ENCODE measurements around the gene EXOC6B. TPM values are rescaled to one million over a fixed set of nuclear protein-coding genes. Genes with fewer than 3 reads are reported as not detected.

The EXOC6B gene
- total RNA-seq, 1 donor from 2014 or later, result 24.5 TPM

DNA sequence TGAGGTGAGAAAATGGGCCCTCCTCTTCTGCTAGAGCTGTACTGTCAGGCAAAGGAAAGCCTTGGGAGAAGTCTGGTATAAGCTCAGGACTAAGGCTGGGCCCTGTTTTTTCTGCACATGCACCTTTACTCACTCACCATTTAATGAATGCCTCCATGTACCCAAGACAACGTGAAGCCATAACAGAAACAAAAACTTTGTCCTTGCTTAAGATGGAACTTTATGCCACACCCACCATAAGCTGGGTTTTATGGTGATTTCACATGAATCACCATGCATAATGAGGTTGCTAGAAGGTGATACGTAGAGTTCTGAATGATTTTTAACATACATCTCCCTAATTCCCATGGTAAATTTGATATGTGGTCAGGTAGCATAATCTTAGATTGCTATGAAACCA, 614.5 kb downstream of the EXOC6B start:
- H3K27ac ChIP-seq (ENCODE audit: low read depth, low read length), result no peak overlapping the region
- no peaks in the 10 kb centered on the region for H3K9me3 ChIP-seq (ENCODE audit: control insufficient read depth in 3 of 3, low read length in 3 of 3)
- no peaks in the 10 kb centered on the region for H3K27me3 ChIP-seq (ENCODE audit: control insufficient read depth in 3 of 3, insufficient read depth in 3 of 3, low read length in 3 of 3)
- H3K9ac ChIP-seq (ENCODE audit: low read depth in 1 of 3, low read length in 3 of 3), result no peak overlapping the region
- no peaks in the 10 kb centered on the region for H3K4me1 ChIP-seq (ENCODE audit: control insufficient read depth in 3 of 3, insufficient read depth in 3 of 3, low read length in 3 of 3)
- H3K4me3 ChIP-seq (ENCODE audit: low read length in 3 of 3), result no peak overlapping the region
- H3K36me3 ChIP-seq (ENCODE audit: control insufficient read depth in 3 of 3, insufficient read depth in 3 of 3, low read length in 3 of 3), result no peaks in the 10 kb centered on the region

DNA sequence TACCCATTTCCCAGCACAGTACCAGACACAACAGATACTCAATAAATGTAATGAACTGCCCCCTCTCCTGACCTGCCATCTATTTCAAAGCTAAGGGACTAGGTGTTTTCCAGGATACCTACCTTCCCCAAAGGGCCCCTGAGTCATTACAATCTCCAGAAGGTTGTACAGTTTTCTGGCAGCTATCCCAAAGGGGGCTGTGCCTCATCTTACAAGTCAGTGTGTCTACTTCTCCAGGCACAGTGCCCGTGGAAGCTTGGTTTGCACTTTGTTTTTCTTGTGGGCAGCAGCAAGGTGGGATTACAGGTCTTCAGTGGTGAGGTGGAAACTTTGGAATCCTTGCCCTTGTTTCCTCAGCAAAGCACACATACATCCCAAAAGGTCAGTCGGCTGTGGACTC, 615.4 kb downstream of the EXOC6B start:
- Histone ChIP-seq H3K9ac (ENCODE audit: low read depth in 1 of 3, low read length in 3 of 3) (no peak overlapping the region), H3K36me3 (ENCODE audit: control insufficient read depth in 3 of 3, insufficient read depth in 3 of 3, low read length in 3 of 3) (no peaks in the 10 kb centered on the region), H3K4me3 (ENCODE audit: low read length in 3 of 3) (no peak overlapping the region), H3K27me3 (ENCODE audit: control insufficient read depth in 3 of 3, insufficient read depth in 3 of 3, low read length in 3 of 3) (no peaks in the 10 kb centered on the region), H3K4me1 (ENCODE audit: control insufficient read depth in 3 of 3, insufficient read depth in 3 of 3, low read length in 3 of 3) (peaks cover 0 to 4% (median 1%) of the 10 kb centered on the region in 3 donors), H3K27ac (ENCODE audit: low read depth, low read length) (no peak overlapping the region), H3K9me3 (ENCODE audit: control insufficient read depth in 3 of 3, low read length in 3 of 3) (no peaks in the 10 kb centered on the region)

DNA sequence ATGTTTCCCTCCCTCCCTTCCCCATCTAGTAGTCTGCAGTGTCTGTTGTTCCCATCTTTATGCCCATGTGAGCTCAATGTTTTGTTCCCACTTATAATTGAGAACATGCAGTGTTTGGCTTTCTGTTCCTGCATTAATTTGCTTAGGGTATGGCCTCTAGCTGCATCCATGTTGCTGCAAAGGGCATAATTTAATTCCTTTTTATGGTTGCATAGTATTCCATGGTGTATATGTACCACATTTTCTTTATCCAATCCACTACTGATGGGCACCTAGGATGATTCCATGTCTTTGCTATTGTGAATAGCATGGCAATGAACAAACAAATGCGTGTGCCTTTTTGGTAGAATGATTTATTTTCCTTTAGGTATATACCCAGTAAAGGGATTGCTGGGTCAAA, 617.6 kb downstream of the EXOC6B start:
- H3K9ac ChIP-seq (ENCODE audit: low read depth in 1 of 3, low read length in 3 of 3), result no peak overlapping the region
- no peaks in the 10 kb centered on the region for H3K27me3 ChIP-seq (ENCODE audit: control insufficient read depth in 3 of 3, insufficient read depth in 3 of 3, low read length in 3 of 3)
- no peak overlapping the region for H3K4me3 ChIP-seq (ENCODE audit: low read length in 3 of 3)
- H3K27ac ChIP-seq (ENCODE audit: low read depth, low read length), result no peak overlapping the region
- no peaks in the 10 kb centered on the region for H3K9me3 ChIP-seq (ENCODE audit: control insufficient read depth in 3 of 3, low read length in 3 of 3)
- H3K4me1 ChIP-seq (ENCODE audit: control insufficient read depth in 3 of 3, insufficient read depth in 3 of 3, low read length in 3 of 3), result peaks cover 2 to 17% (median 9%) of the 10 kb centered on the region in 3 donors
- no peaks in the 10 kb centered on the region for H3K36me3 ChIP-seq (ENCODE audit: control insufficient read depth in 3 of 3, insufficient read depth in 3 of 3, low read length in 3 of 3)

DNA sequence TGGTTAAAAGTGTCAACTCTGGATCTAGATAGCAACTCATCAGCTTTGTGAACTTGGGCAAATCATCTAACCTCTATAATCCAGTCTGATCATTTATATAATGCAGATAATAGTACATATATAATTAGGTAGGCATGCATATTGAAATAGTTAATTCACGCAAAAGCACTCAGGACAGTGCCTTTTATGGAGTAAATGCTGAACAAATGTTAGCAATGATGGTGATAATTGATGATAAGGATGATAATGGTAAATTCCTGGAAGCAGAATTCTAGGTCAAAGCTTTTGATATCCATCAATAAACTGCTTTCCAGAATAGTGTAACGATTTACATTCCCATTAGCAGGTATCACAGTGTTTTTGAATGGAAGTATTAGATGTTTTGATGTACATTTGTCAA, 618.5 kb downstream of the EXOC6B start:
- Histone ChIP-seq H3K27ac (ENCODE audit: low read depth, low read length) (no peak overlapping the region), H3K4me1 (ENCODE audit: control insufficient read depth in 3 of 3, insufficient read depth in 3 of 3, low read length in 3 of 3) (peaks cover 2 to 17% (median 9%) of the 10 kb centered on the region in 3 donors), H3K9ac (ENCODE audit: low read depth in 1 of 3, low read length in 3 of 3) (no peak overlapping the region), H3K27me3 (ENCODE audit: control insufficient read depth in 3 of 3, insufficient read depth in 3 of 3, low read length in 3 of 3) (no peaks in the 10 kb centered on the region), H3K9me3 (ENCODE audit: control insufficient read depth in 3 of 3, low read length in 3 of 3) (no peaks in the 10 kb centered on the region), H3K36me3 (ENCODE audit: control insufficient read depth in 3 of 3, insufficient read depth in 3 of 3, low read length in 3 of 3) (no peaks in the 10 kb centered on the region), H3K4me3 (ENCODE audit: low read length in 3 of 3) (no peak overlapping the region)

DNA sequence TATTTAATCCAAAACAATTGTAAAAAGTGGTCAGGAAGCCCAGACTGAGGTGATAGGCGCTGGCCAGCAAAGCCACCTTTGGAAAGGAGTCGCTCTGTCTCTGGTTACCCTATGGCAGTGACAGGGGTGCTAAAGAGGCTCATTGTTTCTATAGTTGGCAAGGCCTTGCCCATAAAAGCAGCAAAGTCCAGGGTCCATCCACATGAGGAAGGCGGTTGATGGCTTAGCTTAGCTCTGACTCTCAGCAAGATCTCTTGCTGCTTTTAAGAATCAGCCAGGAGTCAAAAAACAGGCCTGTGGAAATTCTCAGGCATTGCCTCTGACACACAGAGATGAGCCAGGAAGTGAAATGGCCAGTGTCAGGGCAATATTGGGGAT, 620.3 kb downstream of the EXOC6B start:
- Histone ChIP-seq H3K27ac (ENCODE audit: low read depth, low read length) (peak overlapping the region; percentile 36), H3K4me1 (ENCODE audit: control insufficient read depth in 3 of 3, insufficient read depth in 3 of 3, low read length in 3 of 3) (peaks cover 2 to 17% (median 9%) of the 10 kb centered on the region in 3 donors), H3K27me3 (ENCODE audit: control insufficient read depth in 3 of 3, insufficient read depth in 3 of 3, low read length in 3 of 3) (no peaks in the 10 kb centered on the region), H3K9ac (ENCODE audit: low read depth in 1 of 3, low read length in 3 of 3) (no peak overlapping the region), H3K36me3 (ENCODE audit: control insufficient read depth in 3 of 3, insufficient read depth in 3 of 3, low read length in 3 of 3) (no peaks in the 10 kb centered on the region), H3K9me3 (ENCODE audit: control insufficient read depth in 3 of 3, low read length in 3 of 3) (no peaks in the 10 kb centered on the region), H3K4me3 (ENCODE audit: low read length in 3 of 3) (no peak overlapping the region)

DNA sequence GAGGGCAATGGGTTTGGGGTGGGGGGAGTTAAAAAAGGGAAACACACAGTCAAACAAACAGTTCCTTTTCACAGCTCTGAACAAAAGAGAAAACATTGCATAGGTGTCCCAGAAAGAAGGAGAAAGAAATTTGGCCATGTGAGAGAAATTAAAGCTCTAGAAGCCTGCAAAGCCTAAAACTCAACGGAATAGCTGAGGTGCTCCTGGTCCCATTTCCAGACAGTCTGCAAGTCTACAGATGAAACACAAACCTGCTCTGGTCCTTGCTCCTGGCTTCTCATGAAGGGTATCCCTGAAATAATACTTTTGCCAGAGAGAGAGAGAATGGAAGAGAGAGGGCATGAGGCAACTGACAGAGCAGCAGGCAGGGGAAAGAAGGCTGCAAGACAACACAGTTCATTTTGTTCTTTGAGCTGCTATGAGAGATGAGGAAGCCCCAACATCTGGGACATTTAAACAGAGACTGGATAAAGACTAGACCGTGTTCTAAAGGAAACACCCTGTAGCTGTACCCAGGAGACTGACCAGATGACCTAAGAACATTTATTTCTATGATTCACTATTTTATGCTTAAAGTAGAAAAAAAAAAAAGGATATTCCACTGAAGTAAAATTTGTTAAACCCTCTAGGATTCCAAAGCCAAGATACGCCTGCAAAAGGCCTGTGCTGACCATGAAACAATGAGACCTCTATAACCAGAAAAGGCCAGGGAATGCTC, 620.9 kb downstream of the EXOC6B start:
- H3K9me3 ChIP-seq (ENCODE audit: control insufficient read depth in 3 of 3, low read length in 3 of 3), result no peaks in the 10 kb centered on the region
- peak overlapping the region; percentile 54 for H3K27ac ChIP-seq (ENCODE audit: low read depth, low read length)
- no peaks in the 10 kb centered on the region for H3K27me3 ChIP-seq (ENCODE audit: control insufficient read depth in 3 of 3, insufficient read depth in 3 of 3, low read length in 3 of 3)
- no peak overlapping the region for H3K9ac ChIP-seq (ENCODE audit: low read depth in 1 of 3, low read length in 3 of 3)
- peaks cover 2 to 17% (median 9%) of the 10 kb centered on the region in 3 donors for H3K4me1 ChIP-seq (ENCODE audit: control insufficient read depth in 3 of 3, insufficient read depth in 3 of 3, low read length in 3 of 3)
- no peak overlapping the region for H3K4me3 ChIP-seq (ENCODE audit: low read length in 3 of 3)
- H3K36me3 ChIP-seq (ENCODE audit: control insufficient read depth in 3 of 3, insufficient read depth in 3 of 3, low read length in 3 of 3), result no peaks in the 10 kb centered on the region

DNA sequence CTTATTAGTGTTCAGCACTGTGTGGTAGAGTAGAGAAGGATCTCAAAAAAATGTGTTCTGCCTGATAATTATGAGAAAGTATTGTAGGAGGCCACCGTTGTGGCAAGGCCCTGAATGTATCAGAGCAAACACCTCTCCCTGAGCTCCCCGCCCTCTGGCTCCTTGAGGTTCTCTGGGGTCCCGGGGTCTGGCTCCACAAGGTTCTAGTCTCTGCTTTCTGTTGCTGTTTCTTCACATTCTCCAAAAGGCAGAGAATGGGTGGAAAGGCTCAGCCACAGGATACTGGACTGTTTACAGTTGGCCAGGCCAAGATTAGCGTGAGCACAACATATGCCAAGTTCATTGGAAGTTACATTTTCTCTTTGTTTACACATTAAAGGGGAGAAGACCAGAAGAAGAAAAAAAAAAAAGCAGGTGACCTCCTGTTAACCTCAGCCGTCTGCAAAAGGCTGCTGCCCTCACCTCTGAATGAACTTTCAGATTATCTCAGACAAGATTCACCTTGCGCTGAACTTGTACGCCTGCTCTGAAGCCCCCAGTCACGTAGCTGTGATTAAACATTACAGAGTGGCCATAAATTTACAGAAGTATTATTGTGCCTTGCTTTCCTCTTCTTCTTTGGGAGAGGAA, 621.6 kb downstream of the EXOC6B start:
- Histone ChIP-seq H3K27ac (ENCODE audit: low read depth, low read length) (peak overlapping the region; percentile 54), H3K9ac (ENCODE audit: low read depth in 1 of 3, low read length in 3 of 3) (no peak overlapping the region), H3K4me3 (ENCODE audit: low read length in 3 of 3) (no peak overlapping the region), H3K4me1 (ENCODE audit: control insufficient read depth in 3 of 3, insufficient read depth in 3 of 3, low read length in 3 of 3) (peaks cover 2 to 17% (median 9%) of the 10 kb centered on the region in 3 donors), H3K27me3 (ENCODE audit: control insufficient read depth in 3 of 3, insufficient read depth in 3 of 3, low read length in 3 of 3) (no peaks in the 10 kb centered on the region), H3K36me3 (ENCODE audit: control insufficient read depth in 3 of 3, insufficient read depth in 3 of 3, low read length in 3 of 3) (no peaks in the 10 kb centered on the region), H3K9me3 (ENCODE audit: control insufficient read depth in 3 of 3, low read length in 3 of 3) (no peaks in the 10 kb centered on the region)

DNA sequence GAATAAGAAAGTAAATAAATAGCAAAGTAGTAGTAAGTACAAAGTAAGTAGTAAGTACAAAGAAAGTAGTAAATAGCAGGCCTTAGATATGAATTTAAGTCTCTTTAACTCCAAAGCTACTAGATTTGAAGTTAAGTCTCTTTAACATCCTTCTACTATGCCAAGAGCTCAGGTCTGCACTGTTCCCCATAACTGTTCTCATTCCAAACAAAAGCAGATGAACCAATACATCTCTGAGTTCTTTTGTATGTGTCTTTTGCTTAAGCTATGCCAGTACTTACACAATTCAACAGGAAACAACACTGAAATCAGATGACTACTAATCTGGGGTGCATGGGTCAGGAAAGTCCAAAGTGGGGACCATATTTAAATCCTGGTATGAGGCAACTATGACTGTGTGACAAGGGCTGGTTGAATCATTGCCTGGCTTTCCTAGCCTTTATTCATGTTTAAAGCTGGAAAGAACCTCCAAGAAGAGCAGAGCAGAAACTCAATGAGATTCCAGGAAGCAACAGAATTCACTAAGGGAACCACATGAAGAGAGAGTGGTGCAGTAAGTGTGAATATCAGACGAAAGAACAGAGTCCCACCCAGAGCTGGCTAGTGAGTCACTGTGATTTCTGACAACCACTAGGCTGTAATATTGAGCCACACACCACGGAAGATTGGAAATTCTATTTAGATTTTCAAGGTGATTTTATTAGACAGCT, 627.1 kb downstream of the EXOC6B start:
- Histone ChIP-seq H3K9me3 (ENCODE audit: control insufficient read depth in 3 of 3, low read length in 3 of 3) (no peaks in the 10 kb centered on the region), H3K27ac (ENCODE audit: low read depth, low read length) (no peak overlapping the region), H3K9ac (ENCODE audit: low read depth in 1 of 3, low read length in 3 of 3) (no peak overlapping the region), H3K27me3 (ENCODE audit: control insufficient read depth in 3 of 3, insufficient read depth in 3 of 3, low read length in 3 of 3) (no peaks in the 10 kb centered on the region), H3K4me1 (ENCODE audit: control insufficient read depth in 3 of 3, insufficient read depth in 3 of 3, low read length in 3 of 3) (peaks cover 0 to under 1% (median 0%) of the 10 kb centered on the region in 3 donors), H3K4me3 (ENCODE audit: low read length in 3 of 3) (no peak overlapping the region), H3K36me3 (ENCODE audit: control insufficient read depth in 3 of 3, insufficient read depth in 3 of 3, low read length in 3 of 3) (no peaks in the 10 kb centered on the region)

DNA sequence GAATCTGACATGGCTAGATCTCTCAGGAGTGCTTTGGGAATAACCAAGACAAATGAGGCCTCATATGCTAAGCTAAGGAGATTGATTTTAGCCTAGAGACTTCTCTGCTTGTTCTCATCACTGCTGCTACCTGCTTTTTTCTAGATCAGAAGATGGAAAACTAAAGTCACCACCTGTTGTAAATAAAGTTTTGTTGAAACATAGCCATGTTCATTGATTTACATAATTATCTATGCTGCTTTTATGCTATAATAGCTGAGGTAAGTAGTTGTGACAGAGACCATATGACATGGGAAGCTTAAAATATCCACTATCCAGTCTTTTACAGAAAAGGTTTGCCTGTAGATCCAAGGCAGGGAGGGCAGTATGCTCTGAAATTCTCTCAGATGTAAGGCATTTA, 632.1 kb downstream of the EXOC6B start:
- no peak overlapping the region for H3K4me3 ChIP-seq (ENCODE audit: low read length in 3 of 3)
- H3K36me3 ChIP-seq (ENCODE audit: control insufficient read depth in 3 of 3, insufficient read depth in 3 of 3, low read length in 3 of 3), result no peaks in the 10 kb centered on the region
- no peak overlapping the region for H3K9ac ChIP-seq (ENCODE audit: low read depth in 1 of 3, low read length in 3 of 3)
- H3K27me3 ChIP-seq (ENCODE audit: control insufficient read depth in 3 of 3, insufficient read depth in 3 of 3, low read length in 3 of 3), result no peaks in the 10 kb centered on the region
- no peaks in the 10 kb centered on the region for H3K9me3 ChIP-seq (ENCODE audit: control insufficient read depth in 3 of 3, low read length in 3 of 3)
- H3K27ac ChIP-seq (ENCODE audit: low read depth, low read length), result no peak overlapping the region
- H3K4me1 ChIP-seq (ENCODE audit: control insufficient read depth in 3 of 3, insufficient read depth in 3 of 3, low read length in 3 of 3), result no peaks in the 10 kb centered on the region

DNA sequence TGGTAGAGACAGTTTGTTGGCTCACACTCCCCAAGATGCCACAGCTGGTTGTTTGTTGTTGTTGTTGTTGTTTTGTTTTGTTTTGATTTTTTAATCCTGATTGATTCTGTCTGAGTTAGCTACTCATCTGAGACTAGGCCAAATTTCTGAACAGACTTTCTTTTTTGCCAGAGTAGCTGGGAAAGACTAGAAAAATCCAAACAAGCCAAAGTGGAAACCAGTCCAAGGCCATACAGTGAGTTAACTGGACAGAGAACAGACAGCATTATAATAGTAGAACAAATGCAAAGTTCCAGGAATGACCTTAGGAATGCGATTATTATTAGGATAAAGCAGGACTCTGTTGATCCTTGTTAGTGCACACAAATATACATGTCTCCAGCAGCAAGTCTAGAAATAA, 634.4 kb downstream of the EXOC6B start:
- Histone ChIP-seq H3K36me3 (ENCODE audit: control insufficient read depth in 3 of 3, insufficient read depth in 3 of 3, low read length in 3 of 3) (no peaks in the 10 kb centered on the region), H3K9me3 (ENCODE audit: control insufficient read depth in 3 of 3, low read length in 3 of 3) (no peaks in the 10 kb centered on the region), H3K27me3 (ENCODE audit: control insufficient read depth in 3 of 3, insufficient read depth in 3 of 3, low read length in 3 of 3) (no peaks in the 10 kb centered on the region), H3K27ac (ENCODE audit: low read depth, low read length) (no peak overlapping the region), H3K4me1 (ENCODE audit: control insufficient read depth in 3 of 3, insufficient read depth in 3 of 3, low read length in 3 of 3) (no peaks in the 10 kb centered on the region), H3K9ac (ENCODE audit: low read depth in 1 of 3, low read length in 3 of 3) (no peak overlapping the region), H3K4me3 (ENCODE audit: low read length in 3 of 3) (no peak overlapping the region)

Data from skeletal muscle tissue (tissue), 4 donors.